ENCODE data around the gene PMFBP1. TPM values are rescaled to one million over a fixed set of nuclear protein-coding genes. Genes with fewer than 3 reads are reported as not detected.

The PMFBP1 gene
- total and polyA plus RNA-seq, 2 donors (not counting 1 experiment from before 2014, with no cell fraction given), result 1.2 to 9.5 TPM

DNA sequence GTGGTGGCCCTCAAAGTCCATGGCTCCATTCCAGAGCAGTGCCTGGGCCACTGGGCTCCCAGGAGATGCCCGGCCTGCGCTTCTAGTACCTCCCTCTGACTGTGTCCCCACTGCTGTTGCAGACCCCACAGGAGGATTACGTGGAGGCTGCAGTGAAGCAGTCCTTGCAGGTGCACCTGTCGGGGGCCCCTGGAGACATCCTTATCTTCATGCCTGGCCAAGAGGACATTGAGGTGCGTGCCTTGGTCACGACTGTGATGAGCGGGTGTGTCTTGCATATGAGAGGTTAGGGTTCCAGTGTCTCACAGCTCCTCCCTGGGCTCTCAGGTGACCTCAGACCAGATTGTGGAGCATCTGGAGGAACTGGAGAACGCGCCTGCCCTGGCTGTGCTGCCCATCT lies 67.0 kb downstream of the PMFBP1 start:
- intact Hi-C loops (cut with micrococcal nuclease), result no loop called here
- H2AFZ ChIP-seq (ENCODE audit: insufficient read depth, low read depth, low read length, poor library complexity, severe bottlenecking), result no peak overlapping the region
- WGBS (ENCODE audit: insufficient coverage), result 100% methylated on average over 9 of the region's 9 CpGs
- H3K9me3 Mint-ChIP-seq (ENCODE audit: insufficient read depth), result no peaks in the 10 kb centered on the region
- H3K4me2 ChIP-seq (replicated peaks; ENCODE audit: low read depth, low read length, poor library complexity, severe bottlenecking), result no peak overlapping the region
- H3K27ac ChIP-seq (ENCODE audit: low read length in 2 of 2), result no peak overlapping the region
- no peak overlapping the region for H3K27ac Mint-ChIP-seq
- peaks cover 3 to 96% of the 10 kb centered on the region in 2 experiments for H3K36me3 ChIP-seq (replicated peaks in 1 of 2; ENCODE audit: control extremely low read depth in 1 of 2, control insufficient read depth in 1 of 2, extremely low read depth in 1 of 2, insufficient read depth in 2 of 2, low read length in 1 of 2)
- ATAC-seq (ENCODE audit: low read depth) (no peak), DNase-seq (no peak)
- H3K4me3 ChIP-seq (ENCODE audit: control extremely low read depth in 1 of 5, extremely low read depth in 1 of 5, insufficient read depth in 1 of 5, low read depth in 2 of 5, low read length in 4 of 5), result no peak overlapping the region
- no peak overlapping the region for H3K4me3 Mint-ChIP-seq
- no peaks in the 10 kb centered on the region for H3K79me2 ChIP-seq (ENCODE audit: control insufficient read depth, insufficient read depth, low read length)
- H3K27me3 Mint-ChIP-seq, result no peaks in the 10 kb centered on the region
- peaks cover 5 to 9% of the 10 kb centered on the region in 2 donors for H3K4me1 ChIP-seq (ENCODE audit: control insufficient read depth in 2 of 2, insufficient read depth in 2 of 2, low read length in 2 of 2)
- ChIA-PET POLR2A (no interaction called here), CTCF (no interaction called here)
- no peaks in the 10 kb centered on the region for H3K27me3 ChIP-seq (replicated peaks in 1 of 4; ENCODE audit: control extremely low read depth in 1 of 4, control insufficient read depth in 3 of 4, insufficient read depth in 4 of 4, low read length in 3 of 4)
- no peak for TF ChIP-seq EZH2 (IDR thresholded peaks at IDR 0.05; ENCODE audit: borderline replicate concordance, insufficient read depth, low read depth, low read length, poor library complexity, severe bottlenecking)
- TF ChIP-seq, protein P1, sequence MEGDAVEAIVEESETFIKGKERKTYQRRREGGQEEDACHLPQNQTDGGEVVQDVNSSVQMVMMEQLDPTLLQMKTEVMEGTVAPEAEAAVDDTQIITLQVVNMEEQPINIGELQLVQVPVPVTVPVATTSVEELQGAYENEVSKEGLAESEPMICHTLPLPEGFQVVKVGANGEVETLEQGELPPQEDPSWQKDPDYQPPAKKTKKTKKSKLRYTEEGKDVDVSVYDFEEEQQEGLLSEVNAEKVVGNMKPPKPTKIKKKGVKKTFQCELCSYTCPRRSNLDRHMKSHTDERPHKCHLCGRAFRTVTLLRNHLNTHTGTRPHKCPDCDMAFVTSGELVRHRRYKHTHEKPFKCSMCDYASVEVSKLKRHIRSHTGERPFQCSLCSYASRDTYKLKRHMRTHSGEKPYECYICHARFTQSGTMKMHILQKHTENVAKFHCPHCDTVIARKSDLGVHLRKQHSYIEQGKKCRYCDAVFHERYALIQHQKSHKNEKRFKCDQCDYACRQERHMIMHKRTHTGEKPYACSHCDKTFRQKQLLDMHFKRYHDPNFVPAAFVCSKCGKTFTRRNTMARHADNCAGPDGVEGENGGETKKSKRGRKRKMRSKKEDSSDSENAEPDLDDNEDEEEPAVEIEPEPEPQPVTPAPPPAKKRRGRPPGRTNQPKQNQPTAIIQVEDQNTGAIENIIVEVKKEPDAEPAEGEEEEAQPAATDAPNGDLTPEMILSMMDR (IDR thresholded peaks at IDR 0.05), result no peak
- no peaks in the 10 kb centered on the region for H3K9me3 ChIP-seq (ENCODE audit: control extremely low read depth in 1 of 3, control insufficient read depth in 2 of 3, insufficient read depth in 1 of 3, low read length in 2 of 3)
- no peak overlapping the region for H3K9ac ChIP-seq (ENCODE audit: low read length)
- H3K4me1 Mint-ChIP-seq, result peaks cover 15% of the 10 kb centered on the region
- peaks cover 15% of the 10 kb centered on the region for H4K20me1 ChIP-seq (ENCODE audit: control insufficient read depth, insufficient read depth, low read length, poor library complexity, severe bottlenecking)

DNA sequence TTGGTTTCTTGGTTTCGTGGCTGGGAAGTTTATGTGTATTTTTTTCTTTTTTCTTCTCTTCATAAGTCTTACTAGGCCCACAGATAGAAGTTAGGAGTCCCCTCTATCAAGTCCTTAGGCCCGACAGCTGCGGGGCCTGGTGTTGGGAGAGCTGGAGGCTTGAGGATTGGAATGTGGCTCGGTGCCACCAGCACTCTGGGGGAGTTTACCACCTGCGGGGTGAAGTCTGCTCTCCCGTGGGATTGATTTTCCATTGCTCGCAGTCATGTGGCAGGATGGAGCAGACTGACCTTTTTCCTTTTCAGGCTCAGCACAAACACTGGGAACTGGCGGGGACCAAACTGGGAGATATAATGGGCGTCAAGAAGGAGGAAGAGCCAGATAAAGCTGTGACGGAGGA lies 70.8 kb downstream of the PMFBP1 start:
- no peak for DNase-seq
- Histone ChIP-seq H3K27me3 (replicated peaks in 1 of 4; ENCODE audit: control extremely low read depth in 1 of 4, control insufficient read depth in 3 of 4, insufficient read depth in 4 of 4, low read length in 3 of 4) (no peaks in the 10 kb centered on the region), H3K9me3 (ENCODE audit: control extremely low read depth in 1 of 3, control insufficient read depth in 2 of 3, insufficient read depth in 1 of 3, low read length in 2 of 3) (no peaks in the 10 kb centered on the region), H3K4me2 (replicated peaks; ENCODE audit: low read depth, low read length, poor library complexity, severe bottlenecking) (no peak overlapping the region), H3K4me3 (ENCODE audit: control extremely low read depth in 1 of 5, extremely low read depth in 1 of 5, insufficient read depth in 1 of 5, low read depth in 2 of 5, low read length in 4 of 5) (no peak overlapping the region), H3K27ac (ENCODE audit: low read length in 2 of 2) (no peak overlapping the region), H3K9ac (ENCODE audit: low read length) (no peak overlapping the region), H2AFZ (ENCODE audit: insufficient read depth, low read depth, low read length, poor library complexity, severe bottlenecking) (no peak overlapping the region), H3K4me1 (ENCODE audit: control insufficient read depth in 2 of 2, insufficient read depth in 2 of 2, low read length in 2 of 2) (peaks cover 5 to 9% of the 10 kb centered on the region in 2 donors), H3K79me2 (ENCODE audit: control insufficient read depth, insufficient read depth, low read length) (peaks cover 7% of the 10 kb centered on the region), H4K20me1 (ENCODE audit: control insufficient read depth, insufficient read depth, low read length, poor library complexity, severe bottlenecking) (peaks cover 32% of the 10 kb centered on the region), H3K36me3 (replicated peaks in 1 of 2; ENCODE audit: control extremely low read depth in 1 of 2, control insufficient read depth in 1 of 2, extremely low read depth in 1 of 2, insufficient read depth in 2 of 2, low read length in 1 of 2) (peaks cover 7 to 97% of the 10 kb centered on the region in 2 experiments)
- POLR2A ChIA-PET, result no interaction called here
- Mint-ChIP-seq H3K27me3 (no peaks in the 10 kb centered on the region), H3K4me1 (peaks cover 15% of the 10 kb centered on the region), H3K27ac (no peak overlapping the region), H3K4me3 (no peak overlapping the region), H3K9me3 (ENCODE audit: insufficient read depth) (no peaks in the 10 kb centered on the region)
- no peak for ATAC-seq (ENCODE audit: low read depth)
- intact Hi-C loops (cut with micrococcal nuclease), result no loop called here
- CTCF ChIA-PET, result no interaction called here
- no peak for TF ChIP-seq EZH2 (IDR thresholded peaks at IDR 0.05; ENCODE audit: borderline replicate concordance, insufficient read depth, low read depth, low read length, poor library complexity, severe bottlenecking)
- TF ChIP-seq, protein P1 (IDR thresholded peaks at IDR 0.05), result no peak
- 99% methylated on average over 7 of the region's 10 CpGs for WGBS (ENCODE audit: insufficient coverage)
